A673 (cell line): ENCODE measurements around the gene PRPF6.

Experiments
- CTCF ChIP-seq: fragments of 300-800, 200-600 bp; sonication (generic); conservative IDR thresholded peaks from 2 replicates; pipeline ENCODE4 v1.5.1; 2017; ENCODE audit warnings: low read depth, mild to moderate bottlenecking, antibody characterized with exemption, low read length, moderate library complexity, mixed read lengths
- EZH2 ChIP-seq: fragments of 200-600 bp; sonication (generic); IDR thresholded peaks from 2 replicates; pipeline ENCODE4 v1.6.1; 2017; ENCODE audit warnings: borderline replicate concordance, low read depth, mild to moderate bottlenecking, mixed read lengths, antibody characterized with exemption, low read length; ENCODE audit not compliant: poor library complexity, severe bottlenecking

- no peak for TF ChIP-seq CTCF
- no peak for TF ChIP-seq EZH2
Measured at GRCh38 chr20:63976980-63977738, 3.8 kb upstream of the PRPF6 start.
